ENCODE data around the gene THBD. TPM values are rescaled to one million over a fixed set of nuclear protein-coding genes. Genes with fewer than 3 reads are reported as not detected.

The THBD gene
- polyA plus RNA-seq, 4 donors: 1.8 to 29.6 (median 2.4) TPM

DNA sequence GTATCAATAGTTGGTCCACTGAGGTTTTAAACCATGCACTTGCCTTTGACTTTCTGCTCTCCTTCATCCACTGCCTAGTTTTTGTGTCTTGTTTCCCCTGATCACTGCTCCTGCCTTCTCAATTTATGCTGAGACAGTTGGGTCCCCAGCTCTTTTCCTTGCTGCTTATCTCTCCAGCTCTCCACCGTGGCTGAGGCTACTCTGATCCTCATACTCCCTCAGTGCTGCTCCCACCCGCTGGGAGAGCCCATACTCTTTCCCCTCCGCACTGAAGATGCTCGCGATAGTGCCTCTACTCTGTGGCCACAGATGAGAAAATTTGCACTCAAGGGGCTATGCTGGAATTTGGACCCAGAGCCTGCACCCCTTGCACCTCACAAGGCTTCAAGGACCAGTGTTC lies 3.4 kb upstream of the THBD start:
- WGBS, 3 donors: 78 to 87% (median 80%) methylated on average over 5 of the region's 5 CpGs
- no peak for FAIRE-seq

DNA sequence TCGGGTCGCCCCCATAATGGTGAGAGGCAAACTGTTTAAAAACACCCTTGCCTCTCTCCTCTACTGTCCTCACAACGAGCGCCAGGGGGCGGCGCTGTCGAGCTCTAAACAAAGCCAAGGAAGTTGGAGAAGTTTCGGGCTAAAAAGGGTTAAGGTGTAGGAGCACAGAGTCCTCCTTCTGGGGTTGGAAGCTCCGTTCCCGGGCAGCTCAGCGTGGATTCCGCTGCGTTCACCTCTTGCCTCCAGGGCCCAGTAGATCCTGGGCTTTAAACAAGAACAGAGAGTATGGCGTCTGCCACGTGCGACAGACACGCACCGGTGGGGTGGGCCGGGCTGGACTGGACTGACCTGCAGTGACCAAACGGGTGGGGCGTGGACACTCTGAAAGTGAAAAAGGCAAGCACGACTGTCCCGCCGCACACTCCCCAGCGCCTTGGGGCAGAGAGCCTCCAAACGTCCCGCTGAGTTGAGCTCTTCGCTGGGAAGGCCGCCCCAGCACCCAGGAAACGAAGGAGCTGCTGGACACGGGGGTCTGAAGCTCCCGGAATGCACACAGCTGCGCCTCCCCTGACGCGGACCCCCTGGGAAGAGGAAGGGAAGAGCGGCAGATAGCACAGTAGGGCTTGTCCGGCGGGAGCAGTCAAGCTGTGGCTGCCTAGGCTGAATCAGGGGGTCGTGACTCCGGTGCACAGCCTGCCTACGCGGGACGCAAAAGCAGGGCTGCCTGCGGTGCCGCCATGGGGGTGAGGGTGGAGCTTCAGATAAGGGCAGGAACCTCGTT lies 1.6 kb upstream of the THBD start:
- FAIRE-seq (no peak), DNase-seq (peak; percentile 40 to 82)

More for the DNA sequence above, 3.4 kb upstream of the THBD start:
- Histone ChIP-seq H3K27me3 (ENCODE audit: control insufficient read depth in 3 of 3, insufficient read depth in 3 of 3, low read length in 3 of 3) (peaks cover 14 to 48% (median 27%) of the 10 kb centered on the region in 3 donors), H3K4me1 (ENCODE audit: control insufficient read depth in 3 of 3, insufficient read depth in 2 of 3, low read depth in 1 of 3, low read length in 2 of 3) (peaks cover 0 to 13% (median 2%) of the 10 kb centered on the region in 3 donors), H3K27ac (ENCODE audit: low read depth in 1 of 3, low read length in 2 of 3) (no peak overlapping the region), H3K4me3 (ENCODE audit: low read depth in 1 of 3, low read length in 3 of 3) (no peak overlapping the region), H3K9me3 (ENCODE audit: control insufficient read depth in 2 of 2, insufficient read depth in 1 of 2, low read depth in 1 of 2, low read length in 1 of 2) (no peaks in the 10 kb centered on the region), H3K36me3 (ENCODE audit: control insufficient read depth in 3 of 3, insufficient read depth in 2 of 3, low read depth in 1 of 3, low read length in 3 of 3) (no peaks in the 10 kb centered on the region)
- DNase-seq: no peak

DNA sequence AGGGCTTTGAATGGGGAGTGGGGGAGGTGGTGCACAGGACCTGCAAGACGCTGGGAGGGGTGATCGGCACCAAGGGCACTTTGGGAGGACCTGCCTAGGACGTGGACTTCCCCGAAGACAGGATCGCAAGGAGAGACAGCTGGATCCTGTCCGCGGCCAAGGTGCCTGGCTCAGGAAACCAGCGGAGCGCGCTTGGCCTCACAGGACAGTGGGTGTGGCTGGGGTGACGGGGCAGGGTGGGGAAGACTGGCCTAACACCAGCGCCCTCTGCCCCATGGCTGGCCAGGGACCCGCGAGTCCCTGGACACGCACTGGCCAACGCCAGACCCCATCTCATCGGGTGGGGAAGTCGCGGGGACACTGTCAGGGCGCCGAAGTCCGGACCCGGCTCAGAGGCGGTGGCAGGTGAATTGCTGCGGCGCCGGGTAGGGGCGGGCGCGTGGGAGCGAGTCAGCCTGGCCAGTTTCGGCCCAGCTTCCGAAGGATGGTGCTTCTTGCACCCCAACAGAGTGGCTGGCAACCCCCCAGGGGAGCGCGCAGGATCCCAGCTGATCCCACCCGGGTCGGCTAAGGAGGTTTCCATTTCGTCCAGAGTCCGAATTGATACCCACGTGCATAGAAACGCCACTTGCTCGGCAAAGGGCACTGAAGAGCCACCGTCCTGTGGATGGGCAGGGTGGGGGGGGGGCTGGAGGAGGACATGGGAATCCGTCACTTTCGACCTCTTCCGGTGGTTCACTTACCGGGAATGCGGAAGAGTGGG lies 785 bp upstream of the THBD start:
- no peaks in the 10 kb centered on the region for H3K9me3 ChIP-seq (ENCODE audit: control insufficient read depth in 2 of 2, insufficient read depth in 1 of 2, low read depth in 1 of 2, low read length in 1 of 2)
- no peak for FAIRE-seq
- WGBS, 3 donors: 0 to 2% (median 1%) methylated on average over 43 to 48 of the region's 48 CpGs
- peak; percentile 17 to 54 for DNase-seq
- peak overlapping the region in 1 of 3 donors; percentile 88 for H3K27ac ChIP-seq (ENCODE audit: low read depth in 1 of 3, low read length in 2 of 3)
- H3K4me1 ChIP-seq (ENCODE audit: control insufficient read depth in 3 of 3, insufficient read depth in 2 of 3, low read depth in 1 of 3, low read length in 2 of 3): peaks cover 0 to 13% (median 2%) of the 10 kb centered on the region in 3 donors
- H3K36me3 ChIP-seq (ENCODE audit: control insufficient read depth in 3 of 3, insufficient read depth in 2 of 3, low read depth in 1 of 3, low read length in 3 of 3): no peaks in the 10 kb centered on the region
- peak overlapping the region in 2 of 3 donors; percentile 2 to 48 for H3K4me3 ChIP-seq (ENCODE audit: low read depth in 1 of 3, low read length in 3 of 3)
- H3K27me3 ChIP-seq (ENCODE audit: control insufficient read depth in 3 of 3, insufficient read depth in 3 of 3, low read length in 3 of 3): peaks cover 14 to 66% (median 30%) of the 10 kb centered on the region in 3 donors

More for the DNA sequence above, 1.6 kb upstream of the THBD start:
- peaks cover 14 to 64% (median 30%) of the 10 kb centered on the region in 3 donors for H3K27me3 ChIP-seq (ENCODE audit: control insufficient read depth in 3 of 3, insufficient read depth in 3 of 3, low read length in 3 of 3)
- peak overlapping the region in 1 of 3 donors; percentile 76 for H3K27ac ChIP-seq (ENCODE audit: low read depth in 1 of 3, low read length in 2 of 3)
- peaks cover 0 to 13% (median 2%) of the 10 kb centered on the region in 3 donors for H3K4me1 ChIP-seq (ENCODE audit: control insufficient read depth in 3 of 3, insufficient read depth in 2 of 3, low read depth in 1 of 3, low read length in 2 of 3)
- peak overlapping the region in 2 of 3 donors; percentile 2 to 48 for H3K4me3 ChIP-seq (ENCODE audit: low read depth in 1 of 3, low read length in 3 of 3)
- no peaks in the 10 kb centered on the region for H3K9me3 ChIP-seq (ENCODE audit: control insufficient read depth in 2 of 2, insufficient read depth in 1 of 2, low read depth in 1 of 2, low read length in 1 of 2)
- WGBS, 3 donors: 4 to 10% (median 10%) methylated on average over 44 to 46 of the region's 46 CpGs
- no peaks in the 10 kb centered on the region for H3K36me3 ChIP-seq (ENCODE audit: control insufficient read depth in 3 of 3, insufficient read depth in 2 of 3, low read depth in 1 of 3, low read length in 3 of 3)

DNA sequence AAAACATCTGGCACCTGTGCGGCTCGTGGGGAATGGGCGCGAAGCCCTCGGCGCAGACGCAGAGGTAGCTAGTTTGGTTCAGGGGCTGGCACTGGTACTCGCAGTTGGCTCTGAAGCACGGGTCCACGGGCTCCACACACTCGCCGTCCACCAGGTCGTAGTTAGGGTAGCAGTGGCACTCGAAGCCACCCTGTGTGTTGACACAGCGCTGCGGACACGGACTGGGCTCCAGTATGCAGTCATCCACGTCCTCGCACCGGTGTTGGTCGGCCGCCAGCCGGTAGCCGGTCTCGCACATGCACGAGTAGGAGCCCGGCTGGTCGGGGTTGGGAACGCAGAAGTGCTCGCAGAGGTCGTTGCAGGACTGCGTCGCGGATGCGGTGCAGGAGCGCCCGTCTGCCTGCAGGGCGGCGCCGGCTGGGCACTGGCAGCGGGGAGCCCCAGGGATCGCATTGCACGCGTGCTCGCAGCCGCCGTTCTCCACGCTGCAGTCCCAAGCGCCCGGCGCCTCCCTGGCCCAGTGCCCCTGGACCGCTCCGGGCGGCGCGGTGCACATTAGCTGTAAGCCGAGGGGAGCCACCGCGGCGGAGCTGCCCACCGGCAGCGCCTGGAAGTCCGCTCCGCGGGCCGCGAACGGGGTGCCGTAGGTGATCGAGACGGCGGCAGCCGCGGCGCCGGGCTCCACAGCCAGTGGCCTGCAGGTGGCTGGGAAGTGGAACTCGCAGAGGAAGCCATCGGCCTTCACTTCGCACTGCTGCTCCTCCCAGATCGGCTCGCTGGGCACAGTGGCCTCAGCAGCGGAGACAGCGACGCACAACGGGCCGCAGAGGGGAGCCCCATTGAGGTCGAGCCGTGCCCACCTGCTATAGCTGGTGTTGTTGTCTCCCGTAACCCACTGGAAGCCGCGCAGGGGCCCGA lies 930 bp downstream of the THBD start:
- Histone ChIP-seq H3K36me3 (ENCODE audit: control insufficient read depth in 3 of 3, insufficient read depth in 2 of 3, low read depth in 1 of 3, low read length in 3 of 3) (no peaks in the 10 kb centered on the region), H3K27me3 (ENCODE audit: control insufficient read depth in 3 of 3, insufficient read depth in 3 of 3, low read length in 3 of 3) (peaks cover 14 to 69% (median 30%) of the 10 kb centered on the region in 3 donors), H3K4me3 (ENCODE audit: low read depth in 1 of 3, low read length in 3 of 3) (peak overlapping the region; percentile 4 to 39 (median 19)), H3K27ac (ENCODE audit: low read depth in 1 of 3, low read length in 2 of 3) (peak overlapping the region in 2 of 3 donors; percentile 25 to 88), H3K4me1 (ENCODE audit: control insufficient read depth in 3 of 3, insufficient read depth in 2 of 3, low read depth in 1 of 3, low read length in 2 of 3) (peaks cover 0 to 13% (median 2%) of the 10 kb centered on the region in 3 donors), H3K9me3 (ENCODE audit: control insufficient read depth in 2 of 2, insufficient read depth in 1 of 2, low read depth in 1 of 2, low read length in 1 of 2) (no peaks in the 10 kb centered on the region)
- DNase-seq (peak; percentile 24 to 42), FAIRE-seq (no peak)
- WGBS, 3 donors: 4 to 6% (median 6%) methylated on average over 83 to 92 of the region's 92 CpGs

DNA sequence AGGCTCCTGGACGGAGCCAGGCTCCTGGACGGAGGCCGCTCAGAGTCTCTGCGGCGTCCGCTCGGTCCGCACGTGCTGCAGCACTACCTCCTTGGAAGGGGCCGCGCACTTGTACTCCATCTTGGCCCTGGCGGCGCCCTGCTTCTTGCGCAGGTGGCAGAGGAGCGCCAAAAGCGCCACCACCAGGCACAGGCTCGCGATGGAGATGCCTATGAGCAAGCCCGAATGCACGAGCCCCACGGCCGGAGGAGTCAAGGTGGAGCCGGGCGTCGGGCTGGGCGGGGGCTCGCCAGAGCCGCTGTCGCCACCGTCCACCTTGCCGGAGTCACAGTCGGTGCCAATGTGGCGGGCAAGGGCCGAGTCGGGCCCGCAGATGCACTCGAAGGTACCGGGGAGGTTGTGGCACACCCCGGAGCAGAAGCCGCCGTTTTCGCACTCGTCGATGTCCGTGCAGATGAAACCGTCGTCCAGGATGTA lies 1.7 kb downstream of the THBD start:
- H3K27ac ChIP-seq (ENCODE audit: low read depth in 1 of 3, low read length in 2 of 3): peak overlapping the region in 1 of 3 donors; percentile 88
- peaks cover 14 to 63% (median 26%) of the 10 kb centered on the region in 3 donors for H3K27me3 ChIP-seq (ENCODE audit: control insufficient read depth in 3 of 3, insufficient read depth in 3 of 3, low read length in 3 of 3)
- WGBS, 3 donors: 10 to 21% (median 15%) methylated on average over 40 to 47 of the region's 47 CpGs
- FAIRE-seq (no peak), DNase-seq (peak in 1 of 2 donors; percentile 10)
- H3K4me1 ChIP-seq (ENCODE audit: control insufficient read depth in 3 of 3, insufficient read depth in 2 of 3, low read depth in 1 of 3, low read length in 2 of 3): peaks cover 0 to 13% (median 2%) of the 10 kb centered on the region in 3 donors
- H3K36me3 ChIP-seq (ENCODE audit: control insufficient read depth in 3 of 3, insufficient read depth in 2 of 3, low read depth in 1 of 3, low read length in 3 of 3): no peaks in the 10 kb centered on the region
- peak overlapping the region in 2 of 3 donors; percentile 18 to 31 for H3K4me3 ChIP-seq (ENCODE audit: low read depth in 1 of 3, low read length in 3 of 3)
- no peaks in the 10 kb centered on the region for H3K9me3 ChIP-seq (ENCODE audit: control insufficient read depth in 2 of 2, insufficient read depth in 1 of 2, low read depth in 1 of 2, low read length in 1 of 2)

DNA sequence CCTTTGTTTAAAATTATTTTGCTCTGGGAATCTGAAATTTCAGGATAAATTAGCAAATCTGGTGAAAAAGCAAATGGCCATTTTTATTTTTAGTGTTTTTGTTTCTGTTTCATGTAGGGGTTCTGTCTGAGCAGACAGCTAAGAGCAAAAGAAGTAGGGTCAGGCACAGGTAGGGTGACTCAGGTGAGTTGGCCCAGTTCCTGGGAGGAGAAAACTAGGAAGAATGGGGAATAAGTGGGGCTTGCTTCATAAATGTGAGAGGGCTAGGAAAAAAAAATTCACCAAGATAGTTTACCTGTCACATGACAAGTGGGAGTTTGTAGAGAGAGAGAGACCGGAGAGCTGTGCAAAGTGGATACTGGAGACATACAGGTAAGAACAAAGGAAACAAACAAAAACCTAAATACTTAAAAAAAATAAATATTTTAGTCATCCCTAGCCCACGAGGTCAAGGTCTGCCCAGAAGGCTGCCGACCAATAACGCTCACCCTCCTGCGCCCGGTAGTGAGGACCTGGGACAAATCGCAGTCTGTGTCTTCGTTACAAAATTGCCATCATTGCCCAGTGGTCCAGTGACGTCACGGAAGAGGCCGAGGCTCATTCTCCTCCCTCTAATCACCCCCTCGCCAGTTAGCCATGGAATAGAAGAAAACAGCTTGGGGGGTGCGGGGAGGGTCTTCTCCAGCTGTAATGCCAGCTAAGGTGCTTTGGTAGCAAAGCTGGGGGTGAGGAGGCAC lies 2.3 kb downstream of the THBD start:
- 56 to 61% (median 57%) methylated on average over 13 of the region's 13 CpGs for WGBS, 3 donors
- Histone ChIP-seq H3K36me3 (ENCODE audit: control insufficient read depth in 3 of 3, insufficient read depth in 2 of 3, low read depth in 1 of 3, low read length in 3 of 3) (no peaks in the 10 kb centered on the region), H3K4me3 (ENCODE audit: low read depth in 1 of 3, low read length in 3 of 3) (peak overlapping the region in 2 of 3 donors; percentile 18 to 31), H3K27ac (ENCODE audit: low read depth in 1 of 3, low read length in 2 of 3) (no peak overlapping the region), H3K9me3 (ENCODE audit: control insufficient read depth in 2 of 2, insufficient read depth in 1 of 2, low read depth in 1 of 2, low read length in 1 of 2) (no peaks in the 10 kb centered on the region), H3K4me1 (ENCODE audit: control insufficient read depth in 3 of 3, insufficient read depth in 2 of 3, low read depth in 1 of 3, low read length in 2 of 3) (peaks cover 0 to 13% (median 2%) of the 10 kb centered on the region in 3 donors), H3K27me3 (ENCODE audit: control insufficient read depth in 3 of 3, insufficient read depth in 3 of 3, low read length in 3 of 3) (peaks cover 11 to 58% (median 25%) of the 10 kb centered on the region in 3 donors)
- no peak for FAIRE-seq
- DNase-seq: no peak

DNA sequence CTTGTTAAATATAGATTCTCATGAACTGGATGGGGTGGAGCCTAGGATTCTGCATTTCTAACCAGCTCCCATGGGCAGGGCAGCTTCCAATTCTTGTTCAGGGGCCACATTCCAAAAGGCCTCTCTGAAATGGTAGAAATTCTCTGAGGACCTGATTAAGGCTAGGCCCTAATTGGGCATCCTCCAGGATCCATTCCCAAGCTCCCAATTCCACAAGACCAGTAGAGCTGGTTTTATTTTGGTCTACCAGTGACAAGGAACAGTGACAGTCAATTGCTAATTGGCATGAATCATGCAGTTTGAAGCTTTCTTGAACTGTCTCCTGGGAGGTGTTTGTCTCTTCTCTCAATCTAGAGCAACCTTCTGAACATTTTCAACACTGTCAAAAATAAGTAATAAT lies 3.0 kb downstream of the THBD start:
- H3K4me3 ChIP-seq (ENCODE audit: low read depth in 1 of 3, low read length in 3 of 3): no peak overlapping the region
- H3K36me3 ChIP-seq (ENCODE audit: control insufficient read depth in 3 of 3, insufficient read depth in 2 of 3, low read depth in 1 of 3, low read length in 3 of 3): no peaks in the 10 kb centered on the region
- H3K27ac ChIP-seq (ENCODE audit: low read depth in 1 of 3, low read length in 2 of 3): no peak overlapping the region
- H3K27me3 ChIP-seq (ENCODE audit: control insufficient read depth in 3 of 3, insufficient read depth in 3 of 3, low read length in 3 of 3): peaks cover 9 to 54% (median 25%) of the 10 kb centered on the region in 3 donors
- peaks cover 0 to 10% (median 2%) of the 10 kb centered on the region in 3 donors for H3K4me1 ChIP-seq (ENCODE audit: control insufficient read depth in 3 of 3, insufficient read depth in 2 of 3, low read depth in 1 of 3, low read length in 2 of 3)
- no peaks in the 10 kb centered on the region for H3K9me3 ChIP-seq (ENCODE audit: control insufficient read depth in 2 of 2, insufficient read depth in 1 of 2, low read depth in 1 of 2, low read length in 1 of 2)
- DNase-seq (no peak), FAIRE-seq (no peak)
